ENCODE data around the gene PRX. TPM values are rescaled to one million over a fixed set of nuclear protein-coding genes. Genes with fewer than 3 reads are reported as not detected.

The PRX gene
- total and polyA plus RNA-seq, 9 of the 15 experiments (the other 6 are each of a cell fraction or from before 2014, with no cell fraction given) = 0.65 to 3.5 (median 1.7) TPM; not detected in 2

- no peak for TF ChIP-seq GABPB1 (CRISPR knock-in tag; IDR thresholded peaks at IDR 0.05)
- TF ChIP-seq SRF (CRISPR knock-in tag; IDR thresholded peaks at IDR 0.05) = no peak
- no peak for TF ChIP-seq SP1 (CRISPR knock-in tag; IDR thresholded peaks at IDR 0.05)
- peak; percentile 42; the same call in 1 of the 2 replicates for TF ChIP-seq CREB1 (IDR thresholded peaks at IDR 0.05)
- no peak for TF ChIP-seq CREB1 (CRISPR knock-in tag; IDR thresholded peaks at IDR 0.05)
- no peak for TF ChIP-seq ZEB2 (IDR thresholded peaks at IDR 0.05)
- no peak for TF ChIP-seq UBTF (IDR thresholded peaks at IDR 0.05; ENCODE audit: borderline replicate concordance in 1 of 2, low read depth in 2 of 2, low read length in 2 of 2)
- no peak for TF ChIP-seq ZNF75A (CRISPR knock-in tag; IDR thresholded peaks at IDR 0.05)
- no peak for TF ChIP-seq HEY1 (CRISPR knock-in tag; IDR thresholded peaks at IDR 0.05; ENCODE audit: borderline replicate concordance)
- no peak for TF ChIP-seq ZNF239 (CRISPR knock-in tag; IDR thresholded peaks at IDR 0.05)
- TF ChIP-seq ZNF431 (CRISPR knock-in tag; IDR thresholded peaks at IDR 0.05) = no peak
- no peak for TF ChIP-seq MTF1 (CRISPR knock-in tag; IDR thresholded peaks at IDR 0.05; ENCODE audit: borderline replicate concordance)
- TF ChIP-seq DIDO1 (tag; IDR thresholded peaks at IDR 0.05; ENCODE audit: low read depth) = no peak
- no peak for TF ChIP-seq ZNF830 (CRISPR knock-in tag; IDR thresholded peaks at IDR 0.05)
- TF ChIP-seq ZNF408 (CRISPR knock-in tag; IDR thresholded peaks at IDR 0.05; ENCODE audit: low read depth) = no peak
- no peak for TF ChIP-seq ZNF124 (CRISPR knock-in tag; IDR thresholded peaks at IDR 0.05)
- no peak for TF ChIP-seq HNRNPK (IDR thresholded peaks at IDR 0.05; ENCODE audit: low read depth, low read length, poor library complexity, severe bottlenecking)
- TF ChIP-seq ZNF174 (CRISPR knock-in tag; IDR thresholded peaks at IDR 0.05) = no peak
- no peak for TF ChIP-seq FOXP1 (CRISPR knock-in tag; IDR thresholded peaks at IDR 0.05)
- no peak for TF ChIP-seq ZNF280A (IDR thresholded peaks at IDR 0.05; ENCODE audit: low read depth, partially characterized antibody)
These were observed 41.4 kb downstream of the PRX start (continued) for GRCh38 chr19:40371802-40372122.
